ENCODE measurements around the gene ZKSCAN3.
"Not testable (repeated sequence)": the region's sequence is repeated elsewhere in the genome, so short reads cannot be mapped to it uniquely, and the experiment has no call there.

ZKSCAN3 gene

GRCh38 chr6:28343898-28344677 is 5.7 kb upstream of the ZKSCAN3 start:
- no peak for DNase-seq (ENCODE audit: low spot score)

- DNase-seq (ENCODE audit: low spot score), result no peak
These were observed 4.5 kb upstream of the ZKSCAN3 start for GRCh38 chr6:28345201-28345600.

GRCh38 chr6:28347119-28347518 is 2.6 kb upstream of the ZKSCAN3 start:
- DNase-seq (ENCODE audit: low spot score), result no peak

- no peak for DNase-seq (ENCODE audit: low spot score)
These were observed 329 bp upstream of the ZKSCAN3 start for GRCh38 chr6:28349344-28349891.

- no peak for DNase-seq (ENCODE audit: low spot score)
These were observed 1.3 kb downstream of the ZKSCAN3 start for GRCh38 chr6:28351087-28351486.

GRCh38 chr6:28351493-28351925 is 1.8 kb downstream of the ZKSCAN3 start:
- DNase-seq (ENCODE audit: low spot score), result no peak

GRCh38 chr6:28353356-28353755 is 3.6 kb downstream of the ZKSCAN3 start:
- no peak for DNase-seq (ENCODE audit: low spot score)

- DNase-seq (ENCODE audit: low spot score), result no peak
These were observed 4.4 kb downstream of the ZKSCAN3 start for GRCh38 chr6:28353981-28354676.

GRCh38 chr6:28354688-28355554 is 5.2 kb downstream of the ZKSCAN3 start:
- DNase-seq (ENCODE audit: low spot score), result no peak

- DNase-seq (ENCODE audit: low spot score), result peak; percentile 86
These were observed 6.3 kb downstream of the ZKSCAN3 start for GRCh38 chr6:28355743-28356665.

GRCh38 chr6:28356666-28357020 is 6.9 kb downstream of the ZKSCAN3 start:
- no peak for DNase-seq (ENCODE audit: low spot score)

- DNase-seq (ENCODE audit: low spot score), result no peak
These were observed 7.3 kb downstream of the ZKSCAN3 start for GRCh38 chr6:28357036-28357435.

- not testable (repeated sequence) for DNase-seq (ENCODE audit: low spot score)
These were observed 9.8 kb downstream of the ZKSCAN3 start for GRCh38 chr6:28359562-28359961.

GRCh38 chr6:28360961-28361360 is 11.2 kb downstream of the ZKSCAN3 start:
- DNase-seq (ENCODE audit: low spot score), result no peak

- not testable (repeated sequence) for DNase-seq (ENCODE audit: low spot score)
These were observed 15.8 kb downstream of the ZKSCAN3 start for GRCh38 chr6:28365590-28365989.

GRCh38 chr6:28368522-28368921 is 18.8 kb downstream of the ZKSCAN3 start:
- no peak for DNase-seq (ENCODE audit: low spot score)

- no peak for DNase-seq (ENCODE audit: low spot score)
These were observed 19.7 kb downstream of the ZKSCAN3 start for GRCh38 chr6:28369463-28369862.

- DNase-seq (ENCODE audit: low spot score), result no peak
These were observed 20.7 kb downstream of the ZKSCAN3 start for GRCh38 chr6:28370440-28370839.

- no peak for DNase-seq (ENCODE audit: low spot score)
These were observed 21.5 kb downstream of the ZKSCAN3 start for GRCh38 chr6:28371280-28371679.

GRCh38 chr6:28371706-28372451 is 22.1 kb downstream of the ZKSCAN3 start:
- DNase-seq (ENCODE audit: low spot score), result no peak
